Stimulated activated CD4-positive, alpha-beta T cell treated with anti-CD3 and anti-CD28 coated beads, Interleukin-15, amount 100 ng/mL, for 1 hour (primary cell): Measurements from ENCODE around the gene ITIH3.

Source experiments
- DNase-seq, 2 donors: peaks; one replicate each; pipeline ENCODE4 v3.0.0-alpha.2; 2020; ENCODE audit warnings: low read depth in 1 of 2, low spot score in 1 of 2

Gene ITIH3

DNA sequence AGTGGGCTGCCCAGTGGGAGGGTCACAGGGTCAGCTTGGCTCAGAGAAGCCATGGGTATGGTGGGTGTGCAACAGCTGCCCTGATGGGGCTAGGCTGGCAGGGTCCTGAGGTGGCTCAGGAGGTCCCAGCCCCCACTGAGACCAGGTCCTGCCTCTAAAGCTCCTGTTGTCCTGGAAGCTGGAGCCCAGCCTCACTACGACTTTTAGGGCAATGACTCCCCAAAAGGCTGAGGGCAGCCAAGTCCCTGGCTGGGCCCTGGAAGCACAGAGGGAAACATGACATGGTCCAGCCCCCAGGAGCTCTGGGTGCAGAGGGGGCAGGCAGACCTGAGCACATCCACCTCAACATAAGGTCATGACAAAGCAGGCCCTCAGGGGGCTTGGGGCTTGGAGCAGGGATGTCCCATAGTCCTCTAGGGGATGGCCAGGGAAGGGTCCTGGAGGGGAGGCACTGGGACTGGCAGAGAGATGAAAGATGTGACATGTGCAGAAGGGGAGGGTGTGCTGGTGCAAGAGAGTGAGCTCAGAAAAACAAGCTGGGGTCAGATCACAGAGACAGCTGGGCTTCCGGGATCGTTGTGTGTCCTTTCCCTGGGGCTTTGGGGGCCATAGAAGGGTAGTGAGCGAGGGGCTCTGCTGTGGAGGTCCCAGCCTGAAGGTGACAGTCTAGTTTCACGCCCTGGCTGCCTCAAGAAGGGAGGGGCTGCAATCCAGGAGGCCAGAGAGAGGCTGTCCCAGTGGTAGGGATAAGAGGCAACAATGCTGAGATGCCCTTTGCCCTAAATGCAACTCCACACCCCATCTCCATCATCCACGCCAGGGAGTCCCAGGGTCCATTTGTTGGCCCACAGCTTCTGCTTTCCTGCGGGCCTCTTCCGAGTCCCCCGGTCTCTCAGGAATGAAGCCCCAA, 639 bp upstream of the ITIH3 start:
- DNase-seq, result no peak

GRCh38 chr3:52795298-52795900, 803 bp downstream of the ITIH3 start:
- no peak for DNase-seq

- no peak for DNase-seq
Observed at GRCh38 chr3:52796411-52796810, 1.8 kb downstream of the ITIH3 start.

- DNase-seq, result no peak
Observed at GRCh38 chr3:52798376-52798977, 3.9 kb downstream of the ITIH3 start.

GRCh38 chr3:52798978-52799476, 4.4 kb downstream of the ITIH3 start:
- no peak for DNase-seq

GRCh38 chr3:52800079-52800478, 5.5 kb downstream of the ITIH3 start:
- DNase-seq, result no peak

DNA sequence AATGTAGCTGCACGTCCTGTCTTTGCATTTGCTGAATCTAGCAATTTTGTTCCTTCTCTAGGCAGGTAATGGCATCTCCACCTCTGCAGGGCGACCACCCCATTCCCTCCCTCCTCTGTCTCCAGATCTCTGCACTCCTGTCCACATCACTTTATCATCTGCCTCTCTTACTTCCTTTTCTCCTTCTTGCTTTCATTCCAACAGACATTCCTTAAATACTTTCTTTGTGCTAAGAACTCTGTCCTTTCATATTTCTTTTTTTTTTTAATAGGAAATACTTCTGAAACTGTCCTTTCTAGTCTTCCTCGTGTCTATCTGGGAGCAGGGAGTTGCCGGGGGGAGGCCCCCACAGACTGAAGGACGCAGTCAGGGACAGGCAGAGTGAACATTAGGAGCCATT, 7.2 kb downstream of the ITIH3 start:
- DNase-seq, result no peak

DNA sequence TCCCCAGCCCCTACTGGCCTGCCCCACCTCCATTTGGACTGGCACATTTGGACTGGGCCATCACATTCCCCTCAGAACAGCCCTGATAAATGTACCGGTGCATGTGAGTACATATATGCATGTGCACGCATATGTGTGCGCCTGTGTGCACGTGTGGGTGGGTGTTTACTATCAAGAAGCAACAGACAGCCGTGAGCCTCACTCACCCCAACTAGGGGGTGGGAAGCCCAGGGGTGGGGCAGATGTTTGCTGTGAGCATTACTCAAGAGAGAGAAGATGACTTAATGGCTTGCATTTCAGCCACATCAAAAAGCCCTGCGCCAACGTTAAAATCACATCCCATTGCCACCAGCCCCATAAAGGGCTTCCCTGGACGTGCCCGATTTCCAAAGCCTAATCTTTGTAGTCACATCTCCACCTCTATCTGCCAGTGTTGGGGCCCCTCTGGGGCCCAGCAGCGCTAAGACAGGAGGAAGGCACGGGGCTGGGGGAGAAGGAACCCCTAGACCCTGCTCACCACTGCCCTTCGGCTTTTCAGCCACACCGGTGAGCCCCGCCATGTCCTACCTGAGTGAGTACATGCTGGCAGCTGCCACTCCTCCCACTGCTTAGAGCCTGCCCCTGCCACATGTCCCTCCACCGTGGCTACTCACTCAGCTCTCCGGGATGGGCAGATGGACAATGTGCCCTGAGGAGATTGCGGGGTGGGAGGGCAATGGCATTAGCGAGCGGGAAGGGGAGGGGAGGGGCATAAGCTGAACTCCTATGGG, 10.9 kb downstream of the ITIH3 start:
- DNase-seq, result no peak

- no peak for DNase-seq
Observed at GRCh38 chr3:52809149-52809548, 14.6 kb downstream of the ITIH3 start.

DNA sequence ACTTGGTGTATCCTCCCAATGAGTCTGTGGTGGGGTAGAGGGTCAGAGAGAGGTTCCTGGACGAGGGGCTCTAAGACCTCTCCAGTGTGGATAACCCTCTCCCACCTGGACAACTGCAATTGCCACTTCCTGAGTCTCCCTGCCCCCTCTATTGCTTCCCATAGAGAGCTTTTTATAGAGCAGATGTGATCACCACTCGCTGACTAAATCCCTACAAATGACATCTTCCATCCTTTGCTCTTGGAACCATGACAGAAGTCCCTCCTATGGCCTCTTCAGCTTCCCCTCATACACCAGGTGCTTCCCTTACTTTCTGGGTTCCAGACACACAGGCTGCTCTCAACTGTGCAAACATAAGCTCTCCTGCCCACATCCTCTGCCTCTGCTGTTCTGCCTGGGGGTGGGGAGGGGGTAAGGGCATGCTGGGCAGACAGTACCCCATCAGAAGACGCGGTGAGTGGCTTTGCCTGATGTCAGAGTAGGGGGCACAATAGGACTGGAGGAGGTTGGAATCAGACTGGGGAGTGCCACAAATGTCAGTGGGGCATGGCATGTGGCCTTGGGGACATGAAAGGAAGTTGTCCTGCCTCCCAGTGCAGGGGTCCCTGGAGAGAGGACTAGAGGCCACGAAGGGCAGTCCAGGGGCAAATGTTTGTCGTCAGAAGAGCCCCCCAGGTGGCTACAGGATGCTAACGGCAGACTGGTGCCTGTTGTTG, 15.2 kb downstream of the ITIH3 start:
- no peak for DNase-seq

- no peak for DNase-seq
Observed at GRCh38 chr3:52810923-52811322, 16.3 kb downstream of the ITIH3 start.

DNA sequence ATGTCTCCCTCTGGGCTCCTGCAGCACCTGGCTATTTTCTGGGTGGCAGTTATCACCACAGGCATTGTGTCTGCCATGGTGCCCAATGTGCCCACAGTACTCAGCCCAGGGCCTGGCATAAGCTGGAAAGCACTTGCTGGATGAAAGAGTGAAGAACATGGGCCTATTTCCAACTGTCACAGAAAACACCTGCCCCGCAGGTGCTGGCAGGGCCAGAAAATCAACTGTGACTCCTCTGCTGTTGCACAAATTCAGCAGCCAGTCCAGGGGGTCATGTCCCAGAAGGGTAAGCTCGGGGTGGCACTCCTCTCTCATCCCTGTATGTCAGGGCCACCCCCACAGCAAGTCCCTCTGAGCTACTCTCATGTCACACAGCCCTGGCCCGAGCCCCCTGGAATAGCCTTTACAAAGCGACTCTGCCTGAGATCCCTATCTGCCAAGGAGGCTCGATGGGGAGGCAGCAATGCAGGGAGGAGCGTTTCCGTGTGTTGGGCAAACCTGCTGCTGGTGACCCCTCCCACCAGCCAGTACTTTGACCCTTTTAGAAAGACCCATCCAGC, 16.9 kb downstream of the ITIH3 start:
- no peak for DNase-seq

DNA sequence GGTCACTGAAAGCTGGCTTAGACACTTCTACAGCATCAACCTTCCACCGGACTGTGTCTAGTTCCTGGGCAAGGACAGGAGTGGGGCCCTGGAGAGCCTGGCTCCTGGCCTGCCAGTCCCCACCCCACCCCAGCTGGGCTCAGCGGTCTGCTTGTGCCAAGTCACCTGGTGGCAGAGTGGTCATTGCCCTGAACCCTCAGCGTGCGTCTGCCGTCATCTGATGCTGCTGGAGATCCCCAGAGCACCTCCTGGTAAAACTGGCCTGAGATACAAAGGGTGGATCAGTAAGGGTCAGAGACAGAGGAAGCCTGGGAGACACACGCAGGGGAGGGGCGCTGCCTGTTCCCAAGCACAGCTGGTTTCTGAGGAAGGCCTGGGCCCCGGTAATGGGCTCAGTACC, 19.2 kb downstream of the ITIH3 start:
- no peak for DNase-seq

DNA sequence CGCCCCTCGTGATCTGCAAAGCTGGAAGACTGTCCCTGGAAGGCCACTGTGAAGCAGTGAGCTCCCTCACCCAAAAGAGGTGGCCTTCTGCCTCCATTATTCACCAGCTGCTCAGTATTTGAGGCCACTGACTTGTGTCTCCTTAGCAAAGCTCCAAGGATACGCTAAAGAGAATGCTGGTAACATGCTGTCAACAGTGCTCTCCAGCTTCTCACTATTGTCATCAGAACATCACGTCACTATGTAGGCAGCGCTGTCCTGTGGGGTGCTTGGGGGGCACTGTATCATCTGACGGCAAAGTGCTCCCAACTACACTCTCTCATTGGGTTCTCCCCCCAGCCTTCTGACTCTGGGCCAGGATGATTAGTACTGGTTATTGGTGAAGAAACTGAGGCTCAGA, 21.6 kb downstream of the ITIH3 start:
- no peak for DNase-seq

DNA sequence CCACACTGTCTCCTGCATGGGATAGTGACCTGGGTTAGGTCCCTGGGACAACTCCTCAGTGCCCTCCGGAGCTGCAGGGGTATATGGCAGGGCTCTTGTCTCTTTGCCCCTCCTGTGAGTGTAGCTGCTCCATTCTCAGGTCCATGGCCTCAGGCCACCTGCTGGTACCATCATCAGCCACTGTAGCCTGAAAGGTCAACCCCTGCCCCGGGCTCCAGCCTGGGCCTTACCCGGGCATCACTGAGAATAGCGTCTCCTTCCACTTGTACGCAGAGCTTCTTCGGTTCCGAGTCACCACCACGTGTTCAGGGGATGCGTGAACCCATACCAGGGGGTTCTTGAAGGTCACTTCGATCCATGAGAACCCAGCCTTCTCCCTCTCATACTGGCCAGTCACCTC, 22.1 kb downstream of the ITIH3 start:
- no peak for DNase-seq

DNA sequence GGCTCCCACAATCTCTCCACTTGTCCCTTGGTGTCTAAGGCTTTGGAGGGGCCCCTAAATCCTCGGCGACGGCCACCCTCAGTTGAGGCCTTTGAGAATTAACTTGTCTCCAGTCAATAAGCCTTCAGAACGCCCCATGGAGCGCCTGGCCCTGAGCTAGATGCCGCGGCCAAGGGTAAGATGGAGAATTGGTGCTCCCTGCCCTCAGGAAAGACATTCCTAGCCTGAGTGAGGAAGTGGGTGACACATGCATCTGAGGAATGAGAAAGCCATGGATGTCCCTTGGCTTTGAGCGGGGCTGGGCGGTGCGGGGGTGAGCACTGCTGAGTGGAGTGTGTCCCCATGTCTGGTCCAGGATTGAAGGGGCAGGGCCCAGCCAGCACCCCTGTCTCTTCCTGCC, 22.6 kb downstream of the ITIH3 start:
- no peak for DNase-seq

- no peak for DNase-seq
Observed at GRCh38 chr3:52817860-52818259, 23.3 kb downstream of the ITIH3 start.

- no peak for DNase-seq
Observed at GRCh38 chr3:52819936-52820335, 25.3 kb downstream of the ITIH3 start.

- DNase-seq, result peak in 1 of 2 donors; percentile 2
Observed at GRCh38 chr3:52820736-52821135, 26.1 kb downstream of the ITIH3 start.

DNA sequence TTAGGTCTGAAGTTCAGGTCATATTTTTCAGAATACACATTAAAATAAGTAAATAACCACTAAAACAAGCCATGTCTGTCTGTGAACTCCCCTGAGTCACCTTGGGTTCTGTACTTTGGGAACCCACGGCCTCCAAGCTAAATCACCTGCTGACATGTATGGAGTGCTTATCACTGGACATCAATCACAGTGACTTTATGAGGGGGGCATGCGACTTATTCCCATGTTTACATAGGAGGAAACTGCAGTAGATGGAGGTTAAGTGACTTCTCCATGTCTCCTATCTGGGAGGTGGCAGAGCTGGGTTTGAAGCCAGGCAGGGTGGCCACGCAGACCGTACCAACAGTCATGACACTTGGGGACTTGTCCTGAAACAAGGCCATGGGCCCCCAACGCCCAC, 27.8 kb downstream of the ITIH3 start:
- DNase-seq, result no peak
